ENCODE data around the gene ATP2A1. TPM values are rescaled to one million over a fixed set of nuclear protein-coding genes. Genes with fewer than 3 reads are reported as not detected.

Gene ATP2A1
- total RNA-seq, 1 experiment from 2014 or later, result 10.3 TPM

DNA sequence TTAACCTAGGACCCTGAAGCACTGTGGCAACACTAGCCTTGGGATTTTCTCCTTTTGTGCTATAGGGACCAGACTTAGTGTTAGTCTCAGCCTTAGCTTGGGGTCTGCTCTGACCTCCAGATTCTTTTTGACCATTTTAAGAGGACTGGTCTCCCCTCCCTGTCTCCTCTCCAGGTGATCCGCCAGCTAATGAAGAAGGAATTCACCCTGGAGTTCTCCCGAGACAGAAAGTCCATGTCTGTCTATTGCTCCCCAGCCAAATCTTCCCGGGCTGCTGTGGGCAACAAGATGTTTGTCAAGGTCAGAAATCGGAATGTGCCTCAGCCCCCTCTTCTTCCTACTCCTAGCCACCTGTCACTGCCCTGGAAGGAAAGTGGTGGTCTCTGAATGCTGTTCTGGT, 19.5 kb downstream of the ATP2A1 start:
- Histone ChIP-seq H3K79me2 (ENCODE audit: insufficient read depth, low read length) (no peaks in the 10 kb centered on the region), H3K36me3 (ENCODE audit: control insufficient read depth in 1 of 2, insufficient read depth in 2 of 2, low read length in 2 of 2) (no peaks in the 10 kb centered on the region), H3K27ac (ENCODE audit: low read depth, low read length) (no peak overlapping the region), H3K9ac (ENCODE audit: low read length) (peak overlapping the region; percentile 41), H3K9me3 (ENCODE audit: control insufficient read depth in 1 of 2, insufficient read depth in 1 of 2, low read depth in 1 of 2, low read length in 2 of 2) (no peaks in the 10 kb centered on the region), H3K4me1 (ENCODE audit: control insufficient read depth in 1 of 2, insufficient read depth in 2 of 2, low read length in 2 of 2) (peaks cover 7 to 22% of the 10 kb centered on the region in 2 experiments; a peak in 3 of 4 replicates), H2AFZ (ENCODE audit: low read depth, low read length, poor library complexity, severe bottlenecking) (no peak overlapping the region), H3K4me2 (ENCODE audit: low read length) (peak overlapping the region; percentile 72), H3K27me3 (ENCODE audit: insufficient read depth, low read length) (no peaks in the 10 kb centered on the region), H4K20me1 (ENCODE audit: insufficient read depth) (no peaks in the 10 kb centered on the region), H3K9me2 (ENCODE audit: insufficient read depth) (no peaks in the 10 kb centered on the region), H3K4me3 (replicated peaks in 1 of 2; ENCODE audit: low read depth in 1 of 2, low read length in 2 of 2) (peak overlapping the region in 1 of 2 experiments; percentile 28; a peak in 2 of 4 replicates)
- no peak for DNase-seq (ENCODE audit: low read depth, low spot score)
- intact Hi-C loops (cut with micrococcal nuclease), result no loop called here
- peak; percentile 54 for ATAC-seq
- ChIA-PET POLR2A (no interaction called here), CTCF (no interaction called here), RAD21 (ENCODE audit: low non-redundant PET in 1 of 2, low total read pairs in 2 of 2, uncharacterized antibody in 2 of 2, unreplicated experiment in 2 of 2) (interaction anchor here in 1 of 2 experiments (0.6 kb wide), 1 partner anchor 26 kb away, joined by 3 read pairs; no protein-coding TSS in a partner anchor)
- BruUV-seq (replicated peaks), result no TSS peak
- TF ChIP-seq POLR2A (IDR thresholded peaks at IDR 0.05; ENCODE audit: borderline replicate concordance, extremely low read depth, insufficient read depth, insufficient read length) (no peak), SRF (IDR thresholded peaks at IDR 0.05; ENCODE audit: low read depth) (no peak), EZH2phosphoT487 (IDR thresholded peaks at IDR 0.05; ENCODE audit: borderline replicate concordance) (no peak), YY1 (IDR thresholded peaks at IDR 0.05; ENCODE audit: extremely low read depth, insufficient replicate concordance, low read depth, low read length) (no peak), CBX3 (IDR thresholded peaks at IDR 0.05; ENCODE audit: low read depth) (no peak), FOSL1 (IDR thresholded peaks at IDR 0.05; ENCODE audit: low read depth) (no peak), EZH2 (IDR thresholded peaks at IDR 0.05) (no peak)
- TF ChIP-seq, protein P1, sequence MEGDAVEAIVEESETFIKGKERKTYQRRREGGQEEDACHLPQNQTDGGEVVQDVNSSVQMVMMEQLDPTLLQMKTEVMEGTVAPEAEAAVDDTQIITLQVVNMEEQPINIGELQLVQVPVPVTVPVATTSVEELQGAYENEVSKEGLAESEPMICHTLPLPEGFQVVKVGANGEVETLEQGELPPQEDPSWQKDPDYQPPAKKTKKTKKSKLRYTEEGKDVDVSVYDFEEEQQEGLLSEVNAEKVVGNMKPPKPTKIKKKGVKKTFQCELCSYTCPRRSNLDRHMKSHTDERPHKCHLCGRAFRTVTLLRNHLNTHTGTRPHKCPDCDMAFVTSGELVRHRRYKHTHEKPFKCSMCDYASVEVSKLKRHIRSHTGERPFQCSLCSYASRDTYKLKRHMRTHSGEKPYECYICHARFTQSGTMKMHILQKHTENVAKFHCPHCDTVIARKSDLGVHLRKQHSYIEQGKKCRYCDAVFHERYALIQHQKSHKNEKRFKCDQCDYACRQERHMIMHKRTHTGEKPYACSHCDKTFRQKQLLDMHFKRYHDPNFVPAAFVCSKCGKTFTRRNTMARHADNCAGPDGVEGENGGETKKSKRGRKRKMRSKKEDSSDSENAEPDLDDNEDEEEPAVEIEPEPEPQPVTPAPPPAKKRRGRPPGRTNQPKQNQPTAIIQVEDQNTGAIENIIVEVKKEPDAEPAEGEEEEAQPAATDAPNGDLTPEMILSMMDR (IDR thresholded peaks at IDR 0.05 in 2 of 3, conservative IDR thresholded peaks at IDR 0.05 in 1 of 3; ENCODE audit: borderline replicate concordance in 1 of 3, insufficient read depth in 1 of 3, low read depth in 2 of 3, low read length in 2 of 3), result no peak
- TF ChIP-seq, protein P2, sequence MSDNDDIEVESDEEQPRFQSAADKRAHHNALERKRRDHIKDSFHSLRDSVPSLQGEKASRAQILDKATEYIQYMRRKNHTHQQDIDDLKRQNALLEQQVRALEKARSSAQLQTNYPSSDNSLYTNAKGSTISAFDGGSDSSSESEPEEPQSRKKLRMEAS (IDR thresholded peaks at IDR 0.05), result no peak

Measured in HCT116 (cell line).